Peyer's patch (tissue), 4 donors: ENCODE data around the gene ATP9B. TPM values are rescaled to one million over a fixed set of nuclear protein-coding genes. Genes with fewer than 3 reads are reported as not detected.

Source experiments
- DNase-seq, 3 donors: peaks; one replicate each; pipeline ENCODE4 v3.0.0-alpha.2; 2017 to 2019
- H3K27ac ChIP-seq, 4 donors: fragments of 200-600 bp; sonication (generic); one replicate each; pipeline ENCODE4 v1.5.1; 2016 to 2019
- H3K27me3 ChIP-seq, 2 donors: fragments of 200-600 bp; sonication (generic); one replicate each; pipeline ENCODE4 v1.5.1; 2019
- H3K36me3 ChIP-seq, 3 donors: fragments of 200-600 bp; sonication (generic); one replicate each; pipeline ENCODE4 v1.5.1; 2016 to 2019
- H3K4me1 ChIP-seq, 4 donors: fragments of 200-600 bp; sonication (generic); one replicate each; pipeline ENCODE4 v1.5.1; 2016 to 2019
- H3K4me3 ChIP-seq, 4 donors: fragments of 200-600 bp; sonication (generic); 1 replicate in 3 of 4; 2 replicates in 1 of 4; pipeline ENCODE4 v1.5.1; 2016 to 2019; ENCODE audit warnings: mild to moderate bottlenecking in 1 of 4
- H3K9me3 ChIP-seq, 4 donors: fragments of 200-600 bp; sonication (generic); one replicate each; pipeline ENCODE4 v1.5.1; 2016 to 2019; ENCODE audit warnings: mild to moderate bottlenecking in 1 of 4
- POLR2A ChIP-seq, 2 donors: fragments of 450-650 bp; IDR thresholded peaks; one replicate each; pipeline ENCODE4 v1.5.1; 2017; ENCODE audit warnings: antibody characterized with exemption in 2 of 2, mild to moderate bottlenecking in 2 of 2, moderate library complexity in 2 of 2
- total RNA-seq, 4 donors: library from RNA; depleted of rRNA; stranded (reverse); fragments of >200 nt; gene quantifications; one replicate each; pipeline ENCODE4 v1.1.0, GENCODE V29; 2016
- TF ChIP-seq, protein P1 (sequence below), 6 experiments: fragments of 450-650 bp in 4 of 6; fragments of 200-600 bp in 2 of 6; sonication (generic) in 1 of 6; IDR thresholded peaks; one replicate each; pipeline ENCODE4 v1.5.1; 2017 to 2019; ENCODE audit warnings: antibody characterized with exemption in 6 of 6, mild to moderate bottlenecking in 3 of 6, moderate library complexity in 1 of 6

Gene ATP9B
- total RNA-seq, 4 donors from 2014 or later, result 37.5 to 107 (median 61.9) TPM

- Histone ChIP-seq H3K27me3 (no peaks in the 10 kb centered on the region), H3K36me3 (no peaks in the 10 kb centered on the region)
- DNase-seq, result no peak
Observed at GRCh38 chr18:79427368-79428225, 358.4 kb downstream of the ATP9B start.

More at GRCh38 chr18:79427368-79428225, 358.4 kb downstream of the ATP9B start:
- TF ChIP-seq POLR2A (IDR thresholded peaks at IDR 0.05), result no peak
- TF ChIP-seq, protein P1, sequence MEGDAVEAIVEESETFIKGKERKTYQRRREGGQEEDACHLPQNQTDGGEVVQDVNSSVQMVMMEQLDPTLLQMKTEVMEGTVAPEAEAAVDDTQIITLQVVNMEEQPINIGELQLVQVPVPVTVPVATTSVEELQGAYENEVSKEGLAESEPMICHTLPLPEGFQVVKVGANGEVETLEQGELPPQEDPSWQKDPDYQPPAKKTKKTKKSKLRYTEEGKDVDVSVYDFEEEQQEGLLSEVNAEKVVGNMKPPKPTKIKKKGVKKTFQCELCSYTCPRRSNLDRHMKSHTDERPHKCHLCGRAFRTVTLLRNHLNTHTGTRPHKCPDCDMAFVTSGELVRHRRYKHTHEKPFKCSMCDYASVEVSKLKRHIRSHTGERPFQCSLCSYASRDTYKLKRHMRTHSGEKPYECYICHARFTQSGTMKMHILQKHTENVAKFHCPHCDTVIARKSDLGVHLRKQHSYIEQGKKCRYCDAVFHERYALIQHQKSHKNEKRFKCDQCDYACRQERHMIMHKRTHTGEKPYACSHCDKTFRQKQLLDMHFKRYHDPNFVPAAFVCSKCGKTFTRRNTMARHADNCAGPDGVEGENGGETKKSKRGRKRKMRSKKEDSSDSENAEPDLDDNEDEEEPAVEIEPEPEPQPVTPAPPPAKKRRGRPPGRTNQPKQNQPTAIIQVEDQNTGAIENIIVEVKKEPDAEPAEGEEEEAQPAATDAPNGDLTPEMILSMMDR (IDR thresholded peaks at IDR 0.05), result no peak
- peaks cover 0 to 14% (median 0%) of the 10 kb centered on the region in 4 donors for H3K4me1 ChIP-seq
- H3K27ac ChIP-seq, result no peak overlapping the region
- H3K4me3 ChIP-seq, result no peak overlapping the region
- H3K9me3 ChIP-seq, result no peaks in the 10 kb centered on the region

Other genes starting within 250 kb of the ATP9B start
- gene SALL3, start 89.6 kb upstream of the ATP9B start, total RNA-seq, result not detected